HG03460 (cell line): ENCODE measurements around the gene FAM135A.
"Not testable (repeated sequence)": the region's sequence is repeated elsewhere in the genome, so short reads cannot be mapped to it uniquely, and the experiment has no call there.

Experiments
- ATAC-seq: cut with Tn5 transposase; IDR thresholded peaks from one replicate; pipeline ENCODE4 v1.9.1; 2021; ENCODE audit not compliant: unreplicated experiment

The FAM135A gene

GRCh38 chr6:70396163-70396562 is 17.1 kb upstream of the FAM135A start:
- no peak for ATAC-seq

GRCh38 chr6:70396796-70397729 is 16.2 kb upstream of the FAM135A start:
- ATAC-seq, result peak; percentile 53

GRCh38 chr6:70398783-70399728 is 14.3 kb upstream of the FAM135A start:
- ATAC-seq, result no peak

- ATAC-seq, result no peak
Observed at GRCh38 chr6:70404658-70405057, 8.7 kb upstream of the FAM135A start.

- no peak for ATAC-seq
Observed at GRCh38 chr6:70409216-70409615, 4.1 kb upstream of the FAM135A start.

GRCh38 chr6:70411542-70412251 is 1.6 kb upstream of the FAM135A start:
- ATAC-seq, result no peak

GRCh38 chr6:70412252-70413113 is 825 bp upstream of the FAM135A start:
- peak; percentile 19 for ATAC-seq

GRCh38 chr6:70413992-70414494 is 735 bp downstream of the FAM135A start:
- no peak for ATAC-seq

- ATAC-seq, result no peak
Observed at GRCh38 chr6:70414813-70415212, 1.5 kb downstream of the FAM135A start.

- ATAC-seq, result no peak
Observed at GRCh38 chr6:70415247-70415646, 1.9 kb downstream of the FAM135A start.

GRCh38 chr6:70415660-70416059 is 2.4 kb downstream of the FAM135A start:
- no peak for ATAC-seq

- ATAC-seq, result no peak
Observed at GRCh38 chr6:70421509-70421908, 8.2 kb downstream of the FAM135A start.

GRCh38 chr6:70423189-70424134 is 10.2 kb downstream of the FAM135A start:
- ATAC-seq, result no peak

- no peak for ATAC-seq
Observed at GRCh38 chr6:70424291-70424690, 11.0 kb downstream of the FAM135A start.

- no peak for ATAC-seq
Observed at GRCh38 chr6:70436320-70436719, 23.0 kb downstream of the FAM135A start.

- no peak for ATAC-seq
Observed at GRCh38 chr6:70445001-70445400, 31.7 kb downstream of the FAM135A start.

- not testable (repeated sequence) for ATAC-seq
Observed at GRCh38 chr6:70447343-70448070, 34.2 kb downstream of the FAM135A start.

GRCh38 chr6:70453899-70454298 is 40.6 kb downstream of the FAM135A start:
- not testable (repeated sequence) for ATAC-seq
